AG08395 (cell line): ENCODE data around the gene HAVCR2.

Experiments used
- DNase-seq: peaks from one replicate; pipeline ENCODE4 v3.0.0; 2012; ENCODE audit warnings: mixed read lengths, low spot score

The HAVCR2 gene

DNA sequence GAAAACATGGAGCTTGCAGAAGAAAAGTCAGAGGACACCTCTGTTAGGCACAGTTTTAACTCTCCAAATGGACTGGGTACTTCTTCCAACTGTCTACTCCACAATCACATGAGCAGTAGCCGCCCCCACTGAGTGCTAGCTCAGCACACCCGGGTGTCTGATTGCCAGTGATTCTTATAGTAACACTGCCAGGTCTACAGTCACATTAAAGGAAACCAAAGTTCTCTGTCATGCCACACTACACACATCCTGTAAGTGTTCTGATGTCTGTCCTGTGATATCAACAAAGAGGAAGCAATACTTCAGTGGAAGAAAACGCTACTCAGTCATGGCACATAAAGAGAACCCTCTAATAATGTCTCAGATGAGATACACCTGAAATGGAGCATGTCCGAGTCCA, at the start of gene HAVCR2:
Gene HAVCR2, minus strand, starts transcription at position 69 of the 400 bp plus-strand sequence. Its CDS starts 61 bp downstream, at position 8.
- DNase-seq: no peak

DNA sequence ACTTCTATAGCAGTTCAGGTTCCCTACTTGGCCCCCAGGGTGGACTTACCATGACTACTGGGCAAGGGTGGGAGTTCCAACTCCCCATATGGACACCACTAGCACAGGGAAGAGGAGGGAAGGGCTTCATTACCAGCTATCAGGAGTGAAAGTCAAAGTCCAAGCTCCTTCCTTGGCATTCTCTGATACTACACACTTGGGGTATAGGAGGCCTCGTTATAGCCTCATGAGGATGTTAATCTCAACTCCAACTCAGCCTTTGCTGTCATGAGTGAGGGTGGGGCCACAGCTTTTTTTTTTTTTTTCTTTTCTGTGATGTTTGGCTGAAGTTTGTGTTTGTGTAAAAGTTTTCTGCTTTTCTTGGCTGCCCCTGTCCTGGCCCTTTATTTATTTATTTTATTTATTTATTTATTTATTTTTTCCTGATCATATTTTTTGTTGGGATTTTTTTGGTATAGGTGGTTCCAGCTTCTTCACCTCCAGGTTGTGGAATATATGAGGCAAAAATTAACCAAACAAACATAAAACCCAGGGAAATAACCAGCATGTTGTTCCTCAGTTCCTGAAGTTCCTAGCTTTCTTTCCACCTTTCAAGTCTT, 48.5 kb upstream of the HAVCR2 start:
- DNase-seq: no peak

DNA sequence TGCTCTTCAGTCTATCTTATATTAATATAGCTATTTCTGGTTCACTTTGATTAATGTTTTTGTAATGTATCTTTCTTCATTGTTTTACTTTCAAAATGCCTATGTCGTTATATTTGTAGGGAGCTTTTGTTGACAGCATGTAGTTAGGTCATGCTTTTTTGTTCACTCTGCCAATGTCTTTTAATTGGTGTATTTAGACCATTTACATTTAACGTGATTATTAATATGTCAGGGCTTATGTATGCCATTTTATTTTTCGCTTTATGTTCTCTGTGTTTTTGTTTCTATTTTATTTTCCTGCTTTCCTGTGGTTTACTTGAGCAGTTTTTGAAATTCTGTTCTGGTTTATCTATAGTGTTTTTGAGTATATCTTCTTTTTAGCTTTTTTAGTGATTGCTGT, 46.5 kb upstream of the HAVCR2 start:
- DNase-seq: no peak

DNA sequence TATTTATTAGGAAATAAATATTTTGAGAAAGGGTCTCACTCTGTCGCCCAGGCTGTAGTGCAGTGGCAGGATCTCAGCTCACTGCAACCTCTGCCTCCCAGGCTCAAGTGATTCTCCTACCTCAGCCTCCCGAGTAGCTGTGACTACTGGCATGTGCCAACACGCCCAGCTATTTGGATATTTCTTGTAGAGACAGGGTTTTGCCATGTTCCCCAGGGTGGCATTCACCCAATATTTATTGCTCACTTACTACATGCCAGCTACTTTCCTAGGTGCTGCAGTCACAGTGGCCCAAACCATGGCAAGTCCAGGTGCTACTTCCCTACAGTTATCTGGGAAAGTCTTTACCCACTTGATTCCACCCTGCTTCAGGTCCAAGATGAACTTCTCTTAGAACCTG, 42.2 kb upstream of the HAVCR2 start:
- DNase-seq: no peak

DNA sequence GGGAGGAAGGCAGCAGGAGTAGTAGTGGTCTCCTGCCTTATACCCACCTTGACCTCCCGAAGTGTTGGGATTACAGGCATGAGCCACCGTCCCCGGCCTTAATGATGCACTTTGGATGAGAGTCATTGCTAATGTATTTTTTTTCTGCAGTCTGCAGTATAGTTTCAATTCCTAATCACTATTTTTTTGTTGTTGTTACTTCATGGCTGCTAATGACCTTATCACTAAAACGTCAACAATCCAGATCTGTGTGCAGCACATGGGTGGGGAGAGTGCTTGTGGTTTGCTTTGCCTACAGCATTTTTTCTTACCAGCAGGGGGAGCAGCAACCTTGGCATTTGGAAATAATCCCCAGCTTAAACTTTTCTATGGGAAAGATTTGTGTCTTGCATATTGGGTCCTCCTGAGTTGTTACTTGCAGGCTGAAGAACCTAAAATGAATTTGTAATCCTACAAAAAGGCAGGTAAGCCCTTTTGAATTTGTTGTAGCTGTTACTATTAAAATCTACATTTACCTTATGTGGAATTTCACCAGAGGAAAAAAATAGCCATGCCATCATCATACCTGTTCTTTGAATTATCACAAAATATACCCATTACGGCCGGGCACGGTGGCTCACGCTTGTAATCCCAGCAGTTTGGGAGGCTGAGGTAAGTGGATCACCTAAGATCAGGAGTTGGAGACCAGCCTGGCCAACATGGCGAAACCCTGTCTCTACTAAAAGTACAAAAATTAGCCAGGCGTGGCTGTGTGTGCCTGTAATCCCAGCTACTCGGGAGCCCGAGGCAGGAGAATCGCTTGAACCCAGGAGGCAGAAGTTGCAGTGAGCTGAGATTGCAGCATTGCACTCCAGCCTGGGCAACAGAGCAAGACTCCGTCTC, 40.1 kb upstream of the HAVCR2 start:
- DNase-seq: peak; percentile 84

DNA sequence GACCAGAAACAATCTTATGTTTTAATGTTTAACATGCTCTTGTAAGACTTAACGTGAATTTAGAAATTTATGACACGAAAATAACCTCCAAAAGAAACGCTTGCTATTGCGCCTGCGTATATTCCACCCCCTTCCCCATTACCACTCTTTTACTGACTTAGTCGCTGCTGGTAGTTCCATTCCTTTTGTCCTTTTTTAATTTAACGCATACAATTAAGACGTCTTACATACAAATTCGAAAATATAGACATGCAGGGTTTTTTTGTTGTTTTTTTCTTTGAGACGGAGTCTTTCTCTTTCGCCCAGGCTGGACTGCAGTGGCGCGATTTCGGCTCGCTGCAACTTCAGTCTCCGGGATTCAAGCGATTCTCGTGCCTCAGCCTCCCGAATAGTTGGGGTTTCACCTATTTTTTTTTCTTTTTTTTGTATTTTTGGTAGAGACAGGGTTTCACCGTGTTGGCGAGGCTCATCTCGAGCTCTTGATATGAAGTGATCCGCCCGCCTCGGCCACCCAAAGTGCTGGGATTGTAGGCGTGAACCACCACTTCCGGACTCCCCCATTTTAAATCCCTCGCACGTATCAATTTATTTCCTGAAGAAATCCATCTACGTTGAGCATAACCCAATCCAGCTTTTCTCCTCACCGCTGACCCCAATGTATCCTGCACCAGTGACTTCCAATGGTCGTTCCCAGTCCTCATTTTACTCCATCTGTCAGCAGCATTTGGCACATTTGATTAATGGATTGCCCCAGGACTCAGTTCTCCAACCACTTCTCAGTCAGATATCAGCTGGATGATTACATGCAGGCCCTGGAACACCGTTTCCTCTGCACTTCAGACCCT, 34.5 kb upstream of the HAVCR2 start:
- peak; percentile 82 for DNase-seq

DNA sequence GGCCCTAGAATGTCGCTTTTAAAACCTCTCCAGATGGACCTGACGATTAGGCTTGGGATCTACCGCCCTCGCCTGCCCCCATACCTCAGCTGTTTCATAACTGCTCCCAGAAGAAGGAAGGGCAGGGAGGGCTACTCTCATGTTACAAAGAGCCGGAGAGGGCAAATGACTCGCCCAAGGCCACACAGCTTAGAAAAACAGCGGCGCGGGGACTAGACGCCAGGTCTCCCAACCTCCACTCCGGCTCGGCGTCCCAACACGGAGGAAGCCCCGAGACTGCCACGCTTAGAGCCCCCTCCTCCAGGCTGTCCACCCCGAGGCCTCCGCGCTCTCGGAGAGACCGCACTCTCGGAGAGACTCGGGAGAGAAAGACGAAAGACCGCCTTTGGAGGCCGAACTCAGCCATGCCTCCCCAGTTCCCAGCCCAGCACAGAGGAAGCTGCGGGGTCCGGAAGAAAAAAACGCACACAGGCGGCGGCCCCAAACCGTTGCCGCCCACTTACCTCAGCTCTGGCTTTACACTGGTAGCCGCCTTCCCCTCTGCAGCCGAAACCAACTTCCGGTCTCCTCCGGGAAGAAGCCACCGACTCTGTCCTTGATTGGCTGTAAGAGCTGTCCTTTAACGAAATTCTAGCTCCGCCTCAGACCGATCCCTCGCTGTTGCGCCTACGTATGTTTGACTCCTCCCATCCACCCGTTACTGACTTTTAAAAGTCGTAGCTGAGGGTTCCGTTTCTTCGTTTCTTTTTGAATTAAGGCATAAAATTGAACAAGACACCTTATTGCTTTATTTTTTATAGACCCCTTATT, 33.7 kb upstream of the HAVCR2 start, which contains the start of gene MED7:
Gene MED7, minus strand, starts transcription at position 549 of the 810 bp plus-strand sequence. CDS start 3,434 bp downstream, outside the sequence.
- peak; percentile 99 for DNase-seq

DNA sequence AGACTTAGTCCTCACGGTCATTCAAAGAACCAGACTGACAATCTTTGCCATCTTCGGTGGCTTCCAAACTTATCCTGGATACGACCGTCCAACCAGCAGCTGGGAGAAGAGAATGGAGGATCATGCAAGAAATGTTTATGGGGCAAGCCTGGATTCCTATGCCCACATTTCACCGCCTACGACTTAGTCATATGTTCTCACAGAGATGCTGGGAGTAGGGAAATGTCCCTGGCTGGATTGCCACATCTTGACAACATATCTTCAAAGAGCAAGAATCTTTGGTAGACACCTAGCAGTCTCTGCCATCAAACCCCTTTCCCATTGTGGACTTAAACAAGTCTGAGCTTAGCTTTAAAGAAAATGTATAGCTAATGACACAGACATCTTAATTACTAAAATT, 28.8 kb upstream of the HAVCR2 start:
- no peak for DNase-seq

DNA sequence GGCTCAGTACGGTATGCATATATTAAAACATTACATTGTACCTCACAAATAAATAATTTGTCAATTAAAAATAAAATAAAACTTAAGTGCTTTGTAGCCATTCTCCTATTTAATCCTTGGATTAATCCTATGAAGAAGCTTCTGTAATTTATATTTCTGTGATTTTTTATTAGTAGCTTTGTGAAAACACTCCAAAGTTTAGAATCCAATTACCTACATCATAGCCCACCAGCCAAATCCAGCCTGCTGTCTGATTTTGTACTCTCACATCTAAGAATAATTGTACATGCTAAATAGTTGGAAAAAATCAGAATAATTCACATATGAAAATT, 23.4 kb upstream of the HAVCR2 start:
- no peak for DNase-seq

DNA sequence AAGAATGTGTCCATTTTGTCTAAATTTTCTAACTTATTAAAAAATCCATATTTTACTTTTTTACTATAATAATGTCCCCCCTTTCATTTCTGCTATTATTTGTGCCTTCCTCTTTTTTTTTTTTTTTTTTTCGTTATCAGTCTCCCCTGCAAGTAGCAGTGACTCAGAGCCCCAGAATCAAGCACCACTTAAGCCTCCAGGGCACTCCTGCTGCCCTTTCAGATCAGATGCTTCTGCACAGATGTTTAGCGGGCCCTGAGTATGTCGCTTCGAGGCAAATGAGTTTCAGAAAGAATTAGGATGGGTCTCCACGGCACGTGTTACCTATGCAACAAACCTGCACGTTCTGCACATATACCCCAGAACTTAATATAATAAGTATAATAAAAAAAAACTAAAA, 22.1 kb upstream of the HAVCR2 start:
- no peak for DNase-seq

DNA sequence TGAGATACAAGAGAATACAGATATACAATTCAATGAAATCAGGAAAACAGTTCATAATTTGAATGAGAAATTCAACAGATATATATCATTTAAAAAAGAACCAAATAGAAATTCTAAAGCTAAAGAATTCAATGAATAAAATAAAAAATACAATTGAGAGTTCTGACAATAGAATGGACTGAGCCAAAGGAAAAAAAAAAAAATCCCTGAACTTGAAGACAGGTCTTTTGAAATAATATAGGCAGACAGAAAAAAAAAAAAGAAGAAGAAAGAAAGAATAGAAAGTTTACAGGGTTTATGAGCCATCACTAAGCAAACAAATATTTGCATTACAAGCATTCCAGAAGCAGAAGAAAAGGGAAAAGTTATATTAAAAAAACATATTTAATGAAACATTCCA, 12.9 kb upstream of the HAVCR2 start:
- DNase-seq: no peak

DNA sequence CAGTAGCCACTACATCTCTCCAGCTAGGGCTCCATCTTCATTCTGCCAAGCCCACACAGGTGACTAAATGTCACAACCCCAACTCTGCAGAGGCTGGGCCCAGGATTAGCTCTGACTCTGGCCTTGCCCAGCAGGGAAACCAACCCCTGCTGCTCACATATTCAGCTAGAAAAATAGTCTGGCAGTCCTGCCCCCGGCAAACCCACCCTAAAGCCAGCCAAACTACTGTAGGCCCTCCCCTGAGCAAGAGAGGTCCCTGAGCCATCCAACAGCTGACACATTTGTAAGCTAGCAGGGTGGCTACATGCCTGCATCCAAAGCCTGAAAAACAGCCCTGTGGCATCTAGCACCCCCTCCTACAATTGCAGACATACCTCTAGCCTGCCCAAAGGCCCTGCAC, 11.3 kb upstream of the HAVCR2 start:
- no peak for DNase-seq

DNA sequence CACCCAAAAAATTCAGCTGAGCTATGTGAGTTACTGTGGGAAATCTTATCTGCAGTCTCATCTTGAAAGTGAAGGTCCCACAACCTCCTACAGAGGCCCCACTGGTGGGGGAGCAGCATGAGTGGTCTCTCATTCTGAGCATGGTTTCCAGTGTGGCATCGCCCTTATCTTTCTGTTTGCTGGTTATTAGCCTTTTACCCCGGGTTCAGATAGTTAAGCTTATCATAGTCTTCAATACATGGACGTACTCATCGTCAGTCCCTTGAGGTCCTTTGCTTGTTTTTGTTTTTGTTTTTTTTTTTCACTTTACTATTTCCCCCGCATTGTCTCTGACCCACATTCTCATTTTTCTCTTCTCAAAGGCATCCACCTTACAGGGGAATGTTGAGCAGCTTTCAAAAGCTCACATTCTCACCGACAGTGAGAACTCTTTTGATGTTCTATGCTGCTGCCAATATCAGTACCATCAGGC, 7.7 kb upstream of the HAVCR2 start:
- DNase-seq: no peak

DNA sequence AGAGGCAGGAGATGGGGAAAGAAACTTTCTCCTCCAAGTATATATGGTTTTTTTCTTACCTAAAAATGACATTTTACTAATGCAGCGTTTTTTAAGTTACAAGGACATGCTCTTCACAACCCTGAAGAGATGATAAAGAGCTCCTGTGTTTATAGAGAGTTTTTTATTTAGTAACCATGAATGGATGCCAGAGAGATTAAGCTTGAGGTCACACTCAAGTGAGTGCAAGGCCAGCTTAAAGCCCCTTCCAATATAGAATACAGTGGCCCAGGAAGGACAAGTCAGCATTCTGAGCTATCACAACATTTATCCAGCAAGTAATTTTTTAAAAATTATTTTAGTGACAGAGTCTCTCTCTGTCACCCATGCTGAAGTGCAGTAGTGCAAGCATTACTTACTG, 6.7 kb upstream of the HAVCR2 start:
- no peak for DNase-seq

DNA sequence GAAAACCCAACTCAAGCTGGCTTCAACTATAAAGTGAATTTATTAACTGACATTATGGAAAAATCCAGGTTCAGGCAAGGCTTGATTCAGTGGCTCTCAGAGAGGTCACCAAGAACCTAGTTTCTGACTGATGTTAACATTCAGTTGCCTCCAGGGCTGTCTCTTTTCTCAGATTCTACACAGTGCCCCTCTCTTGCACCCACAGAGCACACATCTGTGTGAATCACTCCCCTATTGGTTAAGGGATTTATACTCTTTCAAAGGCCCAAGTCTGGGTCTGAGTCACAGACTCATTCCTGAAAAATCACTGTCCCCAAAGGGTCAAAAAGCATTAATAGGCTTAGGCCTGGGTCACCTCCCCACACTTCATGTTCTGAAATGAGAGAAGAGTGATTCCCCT, 6.2 kb upstream of the HAVCR2 start:
- no peak for DNase-seq

DNA sequence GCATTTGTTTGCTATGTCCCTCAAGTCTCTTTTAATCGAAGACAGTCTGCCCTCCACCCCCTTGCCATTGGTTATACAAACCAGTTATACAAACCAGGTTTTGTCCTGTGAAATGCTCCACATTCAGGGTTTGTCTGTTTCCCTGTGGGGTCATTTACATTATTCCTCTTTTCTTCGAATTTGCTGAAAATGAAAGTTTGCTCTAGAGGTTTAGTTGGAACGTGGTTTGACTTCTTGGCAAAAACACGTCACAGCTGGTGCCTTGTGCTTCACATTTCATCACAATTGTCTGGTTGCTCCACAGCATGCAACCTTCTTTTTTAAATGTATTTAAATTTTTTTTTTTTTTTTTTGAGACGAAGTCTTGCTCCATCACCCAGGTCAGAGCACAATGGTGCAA, 4.2 kb upstream of the HAVCR2 start:
- no peak for DNase-seq

DNA sequence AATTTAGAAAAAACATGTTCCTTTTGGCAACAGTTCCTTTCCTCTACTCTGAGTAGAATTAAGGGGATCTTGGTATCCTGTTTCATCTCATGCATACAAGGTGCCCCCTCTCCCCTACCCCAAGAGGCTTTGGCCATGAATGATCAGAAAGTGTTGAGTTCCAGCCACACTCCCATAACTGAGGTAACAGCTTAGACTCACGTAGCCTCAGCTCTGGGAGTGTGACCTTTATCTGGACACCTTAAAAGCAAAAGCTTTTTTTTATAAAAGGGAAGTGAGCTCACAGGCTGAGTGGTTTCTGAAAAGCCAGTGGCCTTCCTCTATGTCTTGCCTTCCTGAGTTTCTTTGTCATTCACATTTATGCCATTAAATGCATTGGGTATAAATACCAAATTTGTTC, 900 bp upstream of the HAVCR2 start:
- DNase-seq: no peak

DNA sequence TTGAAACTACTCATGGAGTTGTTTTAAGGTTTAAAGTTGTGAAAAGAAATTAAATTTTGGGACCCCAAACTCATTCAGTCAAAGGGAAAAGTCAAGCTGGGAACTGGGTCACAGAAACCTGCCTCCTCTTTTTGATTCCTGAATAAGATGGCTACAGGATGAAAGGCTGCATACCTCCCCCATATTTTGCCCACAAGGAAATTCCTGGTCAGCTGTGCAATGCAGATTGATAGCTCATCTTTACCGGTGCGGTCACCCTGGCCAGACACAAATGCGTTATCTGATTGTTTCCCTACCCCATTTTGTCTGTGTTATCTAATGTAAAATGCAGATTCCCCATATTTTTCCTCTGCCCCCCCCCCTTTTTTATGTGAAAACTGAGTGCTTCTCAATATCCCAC, 1.3 kb downstream of the HAVCR2 start:
- DNase-seq: no peak

DNA sequence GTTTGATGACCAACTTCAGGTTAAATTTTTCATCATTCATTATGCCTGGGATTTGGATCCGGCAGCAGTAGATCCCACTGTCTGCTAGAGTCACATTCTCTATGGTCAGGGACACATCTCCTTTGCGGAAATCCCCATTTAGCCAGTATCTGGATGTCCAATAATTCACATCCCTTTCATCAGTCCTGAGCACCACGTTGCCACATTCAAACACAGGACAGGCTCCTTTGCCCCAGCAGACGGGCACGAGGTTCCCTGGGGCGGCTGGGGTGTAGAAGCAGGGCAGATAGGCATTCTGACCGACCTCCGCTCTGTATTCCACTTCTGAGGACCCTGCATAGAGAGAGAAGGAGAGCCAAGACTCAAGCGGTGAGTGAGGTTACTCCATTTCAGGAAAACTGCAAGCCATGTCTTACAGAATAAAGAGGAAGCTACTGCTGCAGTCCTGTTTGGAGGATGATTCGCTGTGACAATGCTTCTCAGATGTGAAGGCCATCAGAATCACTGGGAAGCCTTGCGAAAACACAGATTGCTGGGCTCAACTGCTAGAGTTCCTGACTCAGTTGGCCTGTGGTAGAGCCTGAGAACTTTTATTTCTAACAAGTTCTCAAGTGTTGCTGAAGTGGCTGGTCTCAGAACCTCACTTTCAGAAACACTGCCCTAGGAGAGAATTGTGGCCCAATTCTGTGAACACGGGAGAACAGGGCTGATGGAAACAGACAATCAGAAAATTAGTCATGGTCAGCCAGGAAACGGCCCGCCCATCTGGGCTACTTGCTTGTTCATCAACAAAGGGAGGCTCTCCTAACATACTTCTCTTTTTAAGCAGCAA, 2.0 kb downstream of the HAVCR2 start:
- peak; percentile 11 for DNase-seq

DNA sequence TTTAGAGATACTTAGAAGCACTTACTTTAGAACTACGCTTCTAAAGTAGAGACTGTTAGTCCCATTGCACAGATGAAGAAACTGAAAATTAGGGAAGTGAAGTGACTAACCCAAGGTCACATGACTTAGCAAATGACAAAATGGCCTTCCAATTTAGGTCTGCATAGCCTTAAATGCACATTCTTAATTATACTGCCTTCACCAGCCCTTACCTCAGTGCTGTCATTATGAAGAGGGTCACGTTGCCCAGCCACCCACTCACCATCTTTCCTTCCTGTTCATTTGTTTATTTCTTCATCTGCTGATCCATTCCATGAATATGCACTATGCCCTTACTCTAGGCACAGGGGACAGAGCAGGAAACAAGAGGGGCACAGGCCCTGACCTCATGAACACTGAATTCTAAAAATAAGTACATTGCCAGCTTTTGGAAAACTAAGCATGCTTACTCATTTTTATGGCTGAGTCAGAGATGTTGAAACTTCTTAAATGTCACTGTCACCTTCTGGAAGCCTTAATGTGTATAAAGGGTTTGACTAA, 8.6 kb downstream of the HAVCR2 start:
- peak; percentile 53 for DNase-seq
